ENCODE data around the gene DMAC1.
A peak's percentile ranks its signal among the peaks of the same experiment; 100 is the strongest.

DMAC1 gene, protein sequence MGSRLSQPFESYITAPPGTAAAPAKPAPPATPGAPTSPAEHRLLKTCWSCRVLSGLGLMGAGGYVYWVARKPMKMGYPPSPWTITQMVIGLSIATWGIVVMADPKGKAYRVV

DNA sequence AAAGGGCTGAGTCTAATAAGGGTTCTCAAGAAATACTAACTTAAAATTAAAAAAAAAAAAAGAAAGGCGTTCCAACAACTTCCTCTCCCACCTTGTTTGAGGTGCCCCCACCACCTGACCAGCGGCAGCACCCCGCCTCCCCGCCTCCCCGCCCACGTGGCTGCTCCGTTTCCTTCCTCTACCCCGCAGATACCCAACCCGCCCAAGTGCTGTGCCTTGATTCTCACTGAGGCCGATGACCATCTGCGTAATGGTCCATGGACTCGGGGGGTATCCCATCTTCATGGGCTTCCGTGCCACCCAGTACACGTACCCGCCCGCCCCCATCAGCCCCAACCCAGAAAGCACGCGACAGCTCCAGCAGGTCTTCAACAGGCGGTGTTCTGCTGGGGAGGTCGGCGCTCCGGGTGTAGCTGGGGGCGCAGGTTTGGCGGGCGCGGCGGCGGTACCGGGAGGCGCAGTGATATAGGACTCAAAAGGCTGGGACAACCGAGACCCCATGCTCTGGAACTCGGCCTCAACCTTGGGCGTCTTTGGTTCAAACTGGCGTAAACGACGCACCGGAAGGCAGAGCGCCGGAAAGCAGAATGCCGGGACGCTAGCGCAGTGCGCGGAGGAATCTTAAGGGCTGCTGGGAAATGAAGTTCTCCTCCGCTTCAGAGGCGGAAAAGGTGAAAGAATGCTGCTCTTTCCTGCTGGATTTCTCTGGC, at the start of gene DMAC1:
TSS of gene DMAC1 (minus strand) at position 545 of the 710 bp plus-strand sequence. CDS start at position 501, 44 bp downstream.
- peak; percentile 95 for DNase-seq

GRCh38 chr9:7849362-7849761, 49.8 kb upstream of the DMAC1 start:
- DNase-seq: no peak

DNA sequence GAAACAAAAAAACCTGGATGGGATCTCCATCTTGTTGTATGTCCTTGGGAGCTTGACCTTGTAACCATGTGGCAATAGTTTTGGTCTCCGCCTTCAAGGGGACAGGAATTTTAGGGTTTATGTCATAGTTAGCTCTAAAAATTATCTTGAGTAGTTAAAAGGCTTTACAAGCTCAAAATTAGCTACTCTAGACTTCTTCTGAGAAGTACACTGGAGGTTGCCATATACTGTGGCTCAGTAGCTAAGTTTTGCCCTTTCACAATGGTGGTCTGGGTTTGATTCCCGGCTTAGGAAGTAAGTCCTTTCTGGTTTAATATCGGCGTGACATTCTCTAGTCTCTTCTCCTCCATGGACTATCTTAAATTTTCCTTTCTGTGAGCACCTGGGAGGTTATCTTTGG, 48.9 kb upstream of the DMAC1 start:
- no peak for DNase-seq

DNA sequence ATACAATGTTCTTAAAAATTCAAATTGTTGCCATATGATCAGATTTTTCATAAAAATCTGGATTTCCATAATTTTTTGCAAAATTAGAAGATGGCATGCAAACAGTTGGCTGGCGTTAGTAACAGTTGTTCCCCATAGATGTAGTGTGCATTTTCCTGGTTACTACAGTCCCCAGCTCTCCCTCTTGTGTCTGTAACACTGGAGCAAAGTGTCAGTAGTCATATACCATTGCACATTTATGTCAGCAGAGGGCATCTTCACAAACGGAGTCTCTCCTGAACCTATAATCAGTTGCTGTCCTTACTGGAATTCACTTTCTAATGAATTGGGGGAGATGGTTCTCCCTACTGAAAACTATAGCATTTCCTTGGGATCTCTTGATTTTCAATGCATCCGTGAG, 44.7 kb upstream of the DMAC1 start:
- DNase-seq: peak; percentile 59

DNA sequence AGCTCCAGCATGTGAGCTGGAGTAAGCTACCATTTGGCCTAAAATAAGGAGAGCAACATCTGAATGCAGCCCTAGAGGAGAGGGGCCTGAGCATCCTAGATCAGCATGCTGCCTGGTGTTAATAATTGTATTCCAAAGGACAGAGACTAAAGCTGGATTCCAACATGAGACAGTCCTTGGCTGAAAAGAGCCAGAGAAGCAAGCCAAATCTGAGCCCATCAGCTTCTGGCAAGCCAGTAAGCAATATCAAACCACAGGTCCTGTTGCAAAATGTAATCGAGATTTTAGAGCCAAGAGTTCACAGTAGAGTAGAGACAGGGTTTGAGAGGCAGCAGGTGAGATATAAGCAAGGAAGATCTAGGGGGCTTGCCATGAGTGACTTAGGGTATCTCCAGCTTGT, 42.3 kb upstream of the DMAC1 start:
- DNase-seq: no peak

DNA sequence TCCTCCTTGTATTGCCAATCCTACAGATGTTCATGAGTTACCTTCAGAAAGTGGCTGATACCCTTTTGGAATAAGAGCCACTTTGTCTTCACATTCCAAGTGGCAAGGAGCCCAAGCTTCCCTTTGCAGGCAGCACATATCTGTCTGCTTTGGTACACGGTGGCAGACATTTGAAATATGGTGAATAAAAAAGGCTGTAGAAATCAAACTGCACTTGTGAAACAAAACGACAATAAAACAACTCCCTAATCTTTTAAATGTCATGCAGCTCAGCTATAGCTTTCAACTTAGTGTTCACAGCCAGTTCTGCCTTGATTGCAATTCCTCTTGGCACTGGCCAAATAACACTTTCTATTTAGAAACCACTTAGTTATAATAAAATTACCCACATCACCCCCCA, 35.0 kb upstream of the DMAC1 start:
- DNase-seq: no peak

DNA sequence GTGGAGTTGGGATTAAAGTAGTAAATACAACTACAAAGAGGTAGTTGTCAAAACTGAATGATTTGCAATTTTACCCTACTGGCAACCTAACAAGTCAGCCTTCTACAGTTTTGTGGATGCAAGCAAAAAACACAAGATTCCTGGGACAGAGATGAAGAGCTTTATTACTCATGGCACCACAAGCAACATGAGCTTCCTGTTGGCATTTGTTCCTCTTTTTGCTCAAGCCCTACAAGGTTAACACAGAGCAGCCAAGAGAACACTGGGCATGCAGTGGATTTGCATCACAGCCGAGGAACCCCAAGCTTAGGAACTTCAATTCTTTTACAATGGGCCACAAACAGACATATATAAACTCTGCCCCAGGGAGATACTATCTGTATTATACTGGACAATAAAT, 28.8 kb upstream of the DMAC1 start:
- DNase-seq: peak; percentile 18

DNA sequence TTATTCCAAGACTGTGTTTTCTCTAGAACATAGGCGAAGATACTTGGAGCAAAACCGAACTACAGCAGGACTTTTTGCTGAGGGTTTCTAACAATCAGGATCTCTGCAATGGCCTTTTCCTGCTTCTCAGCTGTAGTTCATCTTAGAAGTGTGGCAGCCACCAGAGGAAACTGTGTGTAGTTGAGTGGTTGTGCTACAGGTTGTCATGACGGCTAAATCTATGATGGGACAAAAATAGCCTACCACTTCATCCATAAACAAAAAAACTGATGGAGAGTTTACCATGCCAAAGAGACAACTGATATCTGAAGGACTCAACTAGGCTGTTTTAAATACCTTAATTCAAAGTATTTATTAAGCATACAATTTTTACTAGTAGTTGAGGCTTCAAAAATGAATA, 28.2 kb upstream of the DMAC1 start:
- no peak for DNase-seq

- no peak for DNase-seq
These were observed 27.5 kb upstream of the DMAC1 start for GRCh38 chr9:7827056-7827455.

GRCh38 chr9:7823651-7824050, 24.1 kb upstream of the DMAC1 start:
- no peak for DNase-seq

DNA sequence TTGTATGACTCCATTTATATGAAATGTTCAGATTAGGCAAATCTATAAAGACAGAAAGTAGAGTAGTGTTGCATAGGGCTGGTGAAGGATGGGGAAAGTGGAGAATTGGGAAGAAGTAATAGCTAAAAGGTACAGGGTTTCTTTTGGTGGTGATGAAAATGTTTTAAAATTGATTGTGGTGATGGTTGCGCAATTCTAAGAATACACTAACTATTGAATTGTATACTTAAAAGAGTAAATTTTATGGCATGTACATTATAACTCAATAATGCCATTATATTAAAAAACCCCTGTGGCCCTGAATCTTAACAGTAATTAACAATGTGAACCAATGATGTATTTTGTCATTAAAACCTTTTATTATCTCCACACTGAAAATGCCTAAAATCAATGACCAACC, 20.4 kb upstream of the DMAC1 start:
- DNase-seq: no peak

- DNase-seq: no peak
These were observed 16.4 kb upstream of the DMAC1 start for GRCh38 chr9:7816021-7816420.

DNA sequence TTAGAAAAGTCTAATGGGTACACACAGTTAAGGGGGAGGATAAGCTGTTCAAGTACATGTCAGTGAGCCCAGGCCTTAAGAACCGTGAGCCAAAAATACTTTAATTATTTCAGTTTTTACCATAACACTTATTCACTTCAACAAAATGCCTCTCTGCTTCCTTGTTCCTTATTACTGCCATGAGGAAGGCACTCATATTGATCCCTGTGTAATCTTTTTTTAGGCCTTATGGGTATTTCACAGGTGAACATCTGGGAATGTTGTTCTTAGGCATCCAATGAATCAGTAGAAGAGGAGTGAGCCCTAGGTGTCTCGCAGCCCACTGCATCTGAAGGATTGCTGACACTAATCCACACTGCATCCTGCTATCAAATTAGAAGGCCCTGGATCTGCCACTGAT, 13.5 kb upstream of the DMAC1 start:
- no peak for DNase-seq

GRCh38 chr9:7811677-7812076, 12.1 kb upstream of the DMAC1 start:
- no peak for DNase-seq

GRCh38 chr9:7802666-7803065, 3.1 kb upstream of the DMAC1 start:
- no peak for DNase-seq

- no peak for DNase-seq
These were observed 337 bp upstream of the DMAC1 start for GRCh38 chr9:7799944-7800285.

DNA sequence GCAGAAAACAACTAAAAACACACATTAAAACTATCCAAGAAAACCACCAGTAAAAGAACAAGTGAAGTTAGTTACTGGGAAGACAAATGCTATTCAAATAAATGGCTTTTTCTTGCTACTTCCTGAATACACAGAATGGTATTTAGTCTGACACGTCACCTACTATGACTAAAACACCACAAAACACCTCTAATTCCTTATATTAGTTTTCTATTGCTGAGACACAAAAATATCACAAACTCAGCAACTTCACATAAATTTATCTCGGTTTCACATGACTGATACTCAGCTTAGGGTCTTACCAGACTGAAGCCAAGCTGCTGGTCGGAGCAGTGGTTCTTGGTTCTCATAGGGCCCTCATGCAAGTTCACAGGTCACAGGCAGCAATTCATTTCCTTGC, 5.4 kb downstream of the DMAC1 start:
- no peak for DNase-seq

GRCh38 chr9:7791394-7791793, 8.2 kb downstream of the DMAC1 start:
- DNase-seq: no peak

DNA sequence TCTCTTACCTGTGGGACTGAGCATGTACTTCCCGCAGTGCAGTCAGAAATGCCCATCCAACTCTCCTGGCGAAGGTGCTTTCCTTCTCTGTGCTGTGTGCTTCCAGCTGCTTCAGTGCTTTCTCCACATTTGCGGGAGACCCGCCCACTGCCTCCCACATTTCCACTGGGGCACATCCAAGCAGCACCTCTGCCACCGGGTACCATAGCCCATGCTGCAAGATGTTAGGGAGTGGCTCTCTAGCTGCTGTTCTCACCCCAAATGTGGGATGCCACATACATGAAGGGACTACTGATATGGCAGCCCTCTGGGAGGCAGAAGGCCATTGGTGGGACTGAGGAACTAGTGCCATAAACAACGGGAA, 8.8 kb downstream of the DMAC1 start:
- DNase-seq: no peak

DNA sequence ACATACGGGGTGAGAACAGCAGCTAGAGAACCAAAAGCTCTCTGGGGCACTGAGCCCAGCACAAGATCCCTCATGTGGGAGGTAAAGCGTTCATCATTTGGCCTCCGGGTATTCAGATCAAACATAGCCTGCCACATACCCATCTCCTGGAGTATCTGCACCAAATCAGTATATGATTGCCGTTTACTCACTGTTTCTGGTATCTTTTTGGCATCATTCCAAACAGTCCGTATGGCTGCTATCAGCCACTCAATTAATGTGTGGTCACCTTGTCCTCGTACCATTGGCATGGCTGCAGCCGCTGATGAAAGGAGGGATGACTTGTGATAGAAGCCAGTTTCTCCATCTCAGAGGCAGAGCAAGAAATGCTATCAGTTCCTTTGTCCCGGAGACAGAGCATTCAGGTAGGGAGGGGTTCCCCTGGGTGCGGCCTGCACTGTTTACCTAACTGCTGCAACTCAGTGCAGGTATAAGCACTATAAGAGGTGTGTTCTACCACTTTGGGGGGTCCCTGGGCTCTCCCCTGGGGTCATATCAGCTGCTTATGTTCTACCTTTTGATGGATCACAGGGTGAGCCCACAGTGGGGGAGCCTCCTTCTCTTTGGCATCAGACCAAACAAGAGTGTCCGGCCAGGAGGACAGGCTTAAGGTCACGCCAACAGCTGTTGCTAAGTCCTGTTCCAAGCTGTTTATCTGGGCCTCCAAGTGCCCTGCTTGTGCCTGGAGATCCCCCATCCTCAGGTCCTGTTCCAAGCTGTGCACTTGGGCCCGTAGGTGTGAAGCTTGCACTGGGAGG, 9.4 kb downstream of the DMAC1 start:
- no peak for DNase-seq

GRCh38 chr9:7788772-7789171, 10.8 kb downstream of the DMAC1 start:
- DNase-seq: no peak

DNA sequence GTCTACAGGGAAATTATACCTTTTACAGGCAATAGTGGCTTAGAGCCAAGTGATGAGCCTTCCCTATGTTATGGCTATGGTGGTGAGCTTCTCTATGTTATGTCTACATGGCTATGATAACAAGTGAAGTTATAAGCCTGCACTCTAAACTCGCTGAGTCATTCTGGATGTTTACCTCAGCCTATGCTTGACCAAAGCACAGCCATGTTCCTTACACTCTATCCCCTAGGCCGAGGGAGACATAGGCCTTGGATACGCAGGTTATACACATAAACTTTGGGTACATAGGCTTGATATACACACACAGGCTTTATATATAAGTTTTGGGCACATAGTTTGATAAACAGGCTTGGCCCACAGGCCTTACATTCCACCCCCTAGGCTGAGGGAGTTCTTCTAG, 13.8 kb downstream of the DMAC1 start:
- no peak for DNase-seq

- DNase-seq: no peak
These were observed 15.1 kb downstream of the DMAC1 start for GRCh38 chr9:7784472-7784871.

DNA sequence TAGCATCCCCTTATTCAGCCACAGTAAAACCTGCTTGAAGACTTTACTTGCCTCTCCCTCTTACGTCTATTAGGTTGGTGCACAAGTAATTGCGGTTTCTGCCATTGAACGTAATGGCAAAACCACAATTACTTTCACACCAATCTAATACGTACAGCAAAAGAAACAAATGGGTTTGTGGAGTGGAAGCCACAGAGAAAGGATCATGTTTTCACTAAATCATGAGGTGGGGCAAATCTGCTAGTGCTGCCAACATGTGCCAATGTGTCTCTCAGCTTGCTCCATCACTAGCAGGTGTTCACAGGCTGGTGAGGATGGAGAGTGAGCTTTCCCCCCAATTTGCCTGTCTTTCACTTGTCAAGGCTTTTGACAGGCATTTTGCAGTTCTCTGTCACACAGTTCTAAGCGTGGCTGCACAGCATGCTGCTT, 15.9 kb downstream of the DMAC1 start:
- DNase-seq: no peak

All from hematopoietic multipotent progenitor cell treated with erythropoietin and hydrocortisone succinate and interleukin-3 and kit ligand, for 4 days (in vitro differentiated cells).